Stimulated activated CD4-positive, alpha-beta T cell treated with anti-CD3 and anti-CD28 coated beads, Interleukin-1b, Interleukin-23, amount 100 ng/mL, for 48 hours (primary cell): ENCODE data around the gene CCDC170.
"Not testable (repeated sequence)": the region's sequence is repeated elsewhere in the genome, so short reads cannot be mapped to it uniquely, and the experiment has no call there.

Experiments used
- DNase-seq: peaks from one replicate; pipeline ENCODE4 v3.0.0-alpha.2; 2020

The CCDC170 gene

DNA sequence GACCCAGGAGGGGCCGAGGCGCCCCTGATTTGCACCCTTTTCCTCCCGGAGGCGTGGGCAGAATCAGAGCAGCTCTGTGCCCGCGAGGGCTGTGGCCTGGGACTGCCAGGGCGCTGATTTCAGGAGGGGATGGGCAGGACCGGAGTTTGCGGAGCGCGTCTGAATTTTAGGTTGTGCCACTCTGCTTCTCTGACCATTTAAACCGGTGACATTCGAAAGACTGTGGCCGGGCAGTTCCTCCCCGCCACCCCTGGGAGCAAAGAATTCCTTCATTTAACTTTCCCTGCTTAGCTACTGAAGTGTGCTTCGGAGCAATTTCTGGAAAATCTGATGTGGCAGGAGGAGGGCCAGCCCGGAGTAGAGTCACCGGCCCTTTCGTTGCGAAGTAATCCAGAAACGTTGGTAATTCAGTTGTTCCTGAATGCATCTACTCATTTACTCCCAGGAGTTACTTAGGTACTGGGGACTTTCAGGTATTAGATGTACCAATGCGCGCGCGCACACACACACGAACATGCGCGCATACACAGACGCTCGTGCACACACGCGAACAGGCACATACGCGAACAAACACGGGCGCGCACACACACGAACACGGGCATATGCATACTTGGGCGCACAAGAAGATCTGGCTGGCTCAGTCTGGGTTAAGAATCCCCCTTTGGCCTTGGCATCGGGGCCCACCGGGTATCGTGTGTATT, 568 bp downstream of the CCDC170 start:
- peak; percentile 32 for DNase-seq

DNA sequence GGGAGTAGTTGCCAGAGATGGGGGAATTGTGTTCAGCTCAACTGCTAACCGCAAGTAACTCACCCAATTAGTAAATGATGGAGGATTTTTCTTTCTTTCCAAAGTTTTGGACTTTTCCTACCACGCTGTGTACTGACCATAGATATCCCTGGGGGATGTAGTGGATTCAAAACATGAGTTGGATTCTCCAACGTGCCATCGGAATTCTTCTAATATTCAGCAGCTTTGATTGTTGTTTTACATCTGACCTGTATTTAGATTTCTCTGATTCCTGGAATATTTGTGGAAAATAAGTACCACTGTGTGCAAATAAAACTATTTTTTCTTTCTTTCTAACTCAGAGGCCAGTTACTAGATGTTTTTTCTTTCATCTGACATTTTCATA, 1.1 kb downstream of the CCDC170 start:
- no peak for DNase-seq

DNA sequence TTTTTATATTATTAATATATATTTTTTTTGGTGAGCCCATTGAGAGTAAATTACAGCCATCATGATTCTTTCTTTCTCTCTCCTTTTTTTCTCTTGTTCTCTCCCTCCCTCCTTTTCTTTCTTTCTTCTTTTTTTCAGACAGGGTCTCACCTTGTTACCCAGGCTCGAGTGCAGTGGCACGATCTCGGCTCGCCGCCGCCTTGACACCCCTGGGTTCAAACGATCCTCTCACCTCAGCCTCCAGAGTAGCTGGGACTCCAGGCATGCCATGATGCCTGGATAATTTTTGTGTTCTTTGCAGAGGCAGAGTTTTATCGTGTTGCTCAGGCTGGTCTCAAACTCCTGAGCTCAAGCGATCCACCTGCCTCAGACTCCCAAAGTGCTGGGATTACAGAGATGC, 1.6 kb downstream of the CCDC170 start:
- DNase-seq: no peak

DNA sequence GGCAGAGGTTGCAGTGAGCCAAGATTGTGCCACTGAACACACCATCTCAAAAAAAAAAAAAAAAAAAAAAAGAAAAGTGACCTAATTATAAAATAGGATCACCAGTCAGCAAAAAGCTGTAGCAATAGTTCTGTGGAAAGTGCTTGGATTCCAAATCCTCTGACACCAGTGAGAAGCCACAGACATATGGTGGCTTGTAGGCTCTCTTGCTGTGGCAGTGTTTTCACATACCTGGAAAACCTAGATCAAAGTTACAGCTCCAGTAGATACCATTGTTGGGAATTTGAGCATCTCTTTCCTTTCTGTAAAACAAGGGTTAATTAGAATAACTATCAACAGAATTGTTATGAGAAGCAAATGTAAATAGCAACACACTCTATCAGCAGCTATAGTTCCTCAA, 4.1 kb downstream of the CCDC170 start:
- DNase-seq: no peak

DNA sequence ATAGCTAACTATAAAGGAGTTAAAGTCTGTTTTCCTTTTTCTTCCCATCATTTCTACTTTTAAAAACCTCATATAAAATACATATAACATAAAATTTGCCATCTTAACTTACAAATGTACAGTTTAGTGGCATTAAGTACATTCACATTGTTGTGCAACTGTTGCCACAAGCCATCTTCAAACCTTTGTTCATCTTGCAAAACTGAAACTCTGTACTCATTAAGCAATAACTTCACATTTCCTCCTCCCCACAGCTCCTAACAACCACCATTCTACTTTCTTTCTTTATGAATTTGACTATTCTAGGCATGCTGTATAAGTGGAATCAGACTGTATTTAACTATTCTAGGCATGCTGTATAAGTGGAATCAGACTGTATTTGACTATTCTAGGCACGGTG, 4.5 kb downstream of the CCDC170 start:
- DNase-seq: no peak

DNA sequence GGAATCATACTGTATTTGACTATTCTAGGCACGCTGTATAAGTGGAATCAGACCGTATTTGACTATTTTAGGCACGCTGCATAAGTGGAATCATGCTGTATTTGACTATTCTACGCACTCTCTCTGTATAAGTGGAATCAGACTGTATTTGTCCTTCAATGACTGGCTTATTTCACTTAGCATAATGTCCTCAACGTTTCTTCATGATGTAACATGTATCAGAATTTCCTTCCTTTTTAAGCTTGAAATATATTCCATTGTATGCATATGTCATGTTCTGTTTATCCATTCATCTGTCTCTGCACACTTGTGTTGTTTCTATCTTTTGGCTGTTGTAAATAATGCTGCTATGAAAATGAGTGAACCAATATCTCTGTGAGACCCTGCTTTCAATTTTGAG, 5.7 kb downstream of the CCDC170 start:
- no peak for DNase-seq

DNA sequence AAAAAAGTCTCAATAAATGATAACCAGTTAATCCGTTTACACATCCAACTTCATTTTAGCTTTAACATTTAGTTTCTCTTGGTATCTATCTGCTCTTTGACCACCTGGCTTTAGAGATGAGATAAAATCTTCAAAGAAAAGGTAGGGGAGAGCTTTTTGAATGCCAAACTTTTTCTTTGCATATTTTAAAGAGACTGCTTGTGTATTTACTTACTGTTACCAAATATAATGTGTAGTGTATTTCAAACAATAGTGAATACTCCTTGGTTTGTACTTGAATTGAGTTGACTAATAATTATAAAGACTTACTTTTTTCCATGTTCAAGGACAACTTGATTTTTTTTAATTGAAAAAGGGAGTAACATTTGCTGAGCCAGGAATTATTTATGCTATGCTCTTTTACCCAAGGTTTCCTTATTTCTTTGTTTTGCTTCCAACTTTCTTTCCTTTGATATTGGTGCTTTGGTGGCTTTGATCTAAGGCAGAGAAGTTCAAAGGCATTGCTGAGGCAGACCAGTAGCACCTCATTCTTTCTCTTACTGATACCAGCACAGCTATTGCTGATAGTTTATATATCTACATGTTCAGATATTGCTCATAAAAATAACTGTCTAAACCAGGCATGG, 7.8 kb downstream of the CCDC170 start:
- no peak for DNase-seq

DNA sequence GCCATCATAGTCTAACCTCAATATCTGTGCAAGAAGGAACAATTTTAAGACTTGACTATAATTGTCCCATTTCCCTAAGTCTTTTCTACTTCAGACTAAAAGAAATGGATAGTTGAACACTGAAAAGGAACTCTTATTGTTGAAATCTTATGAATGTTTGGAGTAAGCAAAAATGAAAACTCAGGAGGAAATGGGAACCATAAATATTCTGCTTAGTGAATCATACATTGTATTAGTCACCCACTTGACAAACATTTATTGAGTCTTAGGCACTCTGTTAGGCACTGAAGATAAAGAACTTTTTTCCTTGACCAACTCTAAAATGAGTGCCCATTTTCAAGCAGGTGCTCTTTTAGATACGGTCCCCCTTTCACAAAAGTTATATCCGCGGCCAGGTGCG, 8.7 kb downstream of the CCDC170 start:
- no peak for DNase-seq

DNA sequence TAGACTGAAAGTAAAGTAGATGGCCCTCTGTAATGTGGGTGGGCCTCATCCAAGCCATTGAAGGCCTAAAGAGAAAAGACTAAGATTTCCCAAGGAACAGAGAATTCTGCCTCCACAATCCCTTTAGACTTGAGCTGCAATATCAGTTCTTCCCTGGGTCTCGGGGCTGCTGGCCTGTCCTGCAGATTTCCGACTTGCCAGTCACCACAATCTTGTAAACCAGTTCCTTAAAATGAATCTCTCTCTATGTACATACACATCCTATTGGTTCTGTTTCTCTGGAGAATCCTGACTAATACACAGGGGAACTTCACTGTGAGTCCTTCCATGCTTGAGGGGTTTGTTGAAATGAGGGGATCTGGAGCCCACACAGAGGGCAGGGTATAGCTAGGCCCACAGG, 12.9 kb downstream of the CCDC170 start:
- no peak for DNase-seq

DNA sequence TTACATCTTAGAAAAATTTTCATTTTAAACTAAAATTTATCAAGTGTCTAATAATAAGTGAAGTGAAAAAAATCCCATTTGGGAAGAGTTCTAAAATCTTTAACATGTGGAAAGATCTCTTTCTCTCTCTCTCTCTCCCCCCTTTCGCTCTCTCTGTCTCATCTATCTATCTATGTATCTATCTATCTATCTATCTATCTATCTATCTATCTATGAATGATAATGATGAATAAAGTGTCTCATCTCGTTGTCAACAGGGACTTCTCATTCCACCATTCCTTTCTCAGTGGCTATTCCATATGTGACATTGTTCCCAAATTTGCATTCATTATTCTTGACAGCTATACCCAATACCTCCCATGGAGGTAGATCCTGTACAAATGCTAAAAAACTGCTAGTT, 15.2 kb downstream of the CCDC170 start:
- DNase-seq: no peak

DNA sequence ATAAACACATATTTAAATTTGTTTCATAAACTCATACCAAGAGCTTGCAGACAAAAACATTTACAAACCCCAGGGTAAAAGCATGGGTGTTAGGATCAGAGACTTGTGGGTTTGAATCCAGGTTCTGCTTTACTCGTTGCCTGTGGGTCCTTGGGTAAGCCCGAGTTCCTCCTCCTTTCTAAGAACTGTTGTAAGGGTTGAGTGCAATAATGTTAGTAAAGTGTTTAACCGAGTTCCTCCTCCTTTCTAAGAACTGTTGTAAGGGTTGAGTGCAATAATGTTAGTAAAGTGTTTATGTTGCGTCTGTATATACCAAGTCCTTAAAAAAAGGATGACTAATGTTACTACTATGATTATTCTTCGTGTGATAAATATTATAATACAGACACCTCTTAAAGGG, 18.7 kb downstream of the CCDC170 start:
- DNase-seq: no peak

DNA sequence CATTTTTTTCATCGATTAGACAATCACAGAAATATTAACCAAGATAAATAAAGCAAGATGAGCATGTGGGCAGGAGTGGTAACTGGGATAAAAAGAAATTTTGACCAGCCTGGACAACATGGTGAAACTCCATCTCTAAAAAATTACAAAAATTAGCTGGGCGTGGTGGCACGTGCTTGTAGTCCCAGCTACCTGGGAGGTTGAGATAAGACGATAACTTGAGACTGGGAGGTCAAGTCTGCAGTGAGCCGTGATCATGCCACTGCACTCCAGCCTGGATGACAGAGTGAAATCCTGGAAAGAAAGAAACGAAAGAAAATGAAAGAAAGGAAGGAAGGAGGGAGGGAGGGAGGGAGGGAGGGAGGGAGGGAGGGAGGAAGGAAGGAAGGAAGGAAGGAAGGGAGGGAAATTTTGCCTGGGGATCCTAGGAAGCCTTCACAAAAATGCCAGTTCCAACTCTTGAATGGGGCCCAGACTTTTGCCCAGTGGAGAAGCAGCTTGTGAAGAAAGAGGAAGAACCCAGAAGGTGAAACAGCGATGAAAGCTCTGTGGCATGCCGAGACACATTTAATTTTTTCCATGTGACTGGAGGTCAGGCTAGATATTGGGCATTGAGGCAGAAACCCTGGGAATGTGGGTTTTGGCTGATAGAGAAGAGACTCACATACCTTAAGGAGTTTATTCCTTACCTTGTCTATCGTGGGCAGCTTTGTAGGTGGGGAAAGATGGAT, 20.3 kb downstream of the CCDC170 start:
- DNase-seq: no peak

DNA sequence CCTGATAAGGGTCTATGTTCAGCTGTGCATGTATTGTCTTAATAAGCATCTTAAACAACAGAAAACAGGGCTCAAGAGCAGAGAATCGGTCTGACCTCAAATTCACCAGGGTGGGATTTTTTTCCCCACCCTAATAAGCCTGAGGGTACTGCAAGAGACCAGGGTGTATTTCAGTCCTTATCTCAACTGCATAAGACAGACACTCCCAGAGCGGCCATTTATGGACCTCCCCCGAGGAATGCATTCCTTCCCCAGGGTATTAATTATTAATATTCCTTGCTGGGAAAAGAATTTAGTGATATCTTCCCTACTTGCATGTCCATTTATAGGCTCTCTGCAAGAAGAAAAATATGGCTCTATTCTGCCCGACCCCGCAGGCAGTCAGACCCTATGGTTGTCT, 25.2 kb downstream of the CCDC170 start:
- not testable (repeated sequence) for DNase-seq

DNA sequence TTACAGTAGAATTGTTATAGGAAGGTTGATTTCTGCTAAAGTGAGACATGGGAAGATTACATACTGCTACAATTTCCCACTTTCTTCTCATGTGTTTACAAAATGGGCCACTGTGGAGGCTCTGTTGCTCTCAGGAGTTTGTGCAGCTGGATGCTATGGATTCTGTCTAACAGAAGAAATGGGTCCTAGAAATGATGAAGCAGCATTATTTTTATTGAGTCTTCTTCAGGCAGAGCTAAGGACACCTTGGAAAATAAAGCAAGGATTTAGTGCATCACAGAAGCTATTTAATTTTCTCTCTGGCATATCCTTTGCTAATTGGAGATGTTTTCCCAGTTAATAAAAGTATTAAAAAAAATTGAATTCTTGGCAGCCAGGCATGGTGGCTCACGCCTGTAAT, 29.2 kb downstream of the CCDC170 start:
- DNase-seq: no peak

DNA sequence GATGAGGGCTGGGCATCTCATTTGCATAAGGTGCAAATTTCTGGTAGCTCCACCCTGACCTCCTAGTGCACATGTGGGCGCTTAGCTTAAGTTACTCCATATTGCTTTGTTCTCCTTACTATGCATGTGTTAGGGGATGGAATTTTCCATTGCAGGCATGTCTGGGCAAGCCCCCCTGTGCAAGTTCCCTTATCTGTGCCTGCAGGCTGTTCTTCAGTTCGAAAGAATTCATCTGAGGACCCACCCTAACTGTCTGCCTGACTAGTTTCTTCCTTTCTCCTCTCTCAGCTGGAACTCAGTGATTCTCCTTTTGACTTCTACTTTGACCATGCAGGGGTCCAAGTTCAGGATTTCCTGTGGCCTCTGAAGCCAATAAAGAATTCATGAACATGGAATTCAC, 30.2 kb downstream of the CCDC170 start:
- no peak for DNase-seq

DNA sequence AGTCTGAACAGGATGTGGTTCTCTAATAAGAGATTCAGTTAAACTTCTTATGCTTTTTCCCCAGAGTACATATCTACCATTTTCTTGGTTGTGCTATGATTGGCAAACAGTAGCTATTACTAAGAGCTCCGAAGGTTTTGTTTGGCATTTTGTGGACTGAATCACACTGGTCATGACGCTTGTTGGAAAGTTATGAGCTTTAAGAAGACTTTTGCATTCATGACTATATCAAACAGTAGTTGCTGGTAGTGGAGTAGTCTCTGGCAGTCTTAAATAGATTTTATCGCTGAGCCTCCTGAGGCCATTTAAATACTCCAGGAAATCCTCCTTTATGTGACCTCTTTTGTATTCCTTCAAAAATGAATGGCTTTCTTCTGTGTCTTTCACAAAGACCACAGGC, 40.8 kb downstream of the CCDC170 start:
- no peak for DNase-seq

DNA sequence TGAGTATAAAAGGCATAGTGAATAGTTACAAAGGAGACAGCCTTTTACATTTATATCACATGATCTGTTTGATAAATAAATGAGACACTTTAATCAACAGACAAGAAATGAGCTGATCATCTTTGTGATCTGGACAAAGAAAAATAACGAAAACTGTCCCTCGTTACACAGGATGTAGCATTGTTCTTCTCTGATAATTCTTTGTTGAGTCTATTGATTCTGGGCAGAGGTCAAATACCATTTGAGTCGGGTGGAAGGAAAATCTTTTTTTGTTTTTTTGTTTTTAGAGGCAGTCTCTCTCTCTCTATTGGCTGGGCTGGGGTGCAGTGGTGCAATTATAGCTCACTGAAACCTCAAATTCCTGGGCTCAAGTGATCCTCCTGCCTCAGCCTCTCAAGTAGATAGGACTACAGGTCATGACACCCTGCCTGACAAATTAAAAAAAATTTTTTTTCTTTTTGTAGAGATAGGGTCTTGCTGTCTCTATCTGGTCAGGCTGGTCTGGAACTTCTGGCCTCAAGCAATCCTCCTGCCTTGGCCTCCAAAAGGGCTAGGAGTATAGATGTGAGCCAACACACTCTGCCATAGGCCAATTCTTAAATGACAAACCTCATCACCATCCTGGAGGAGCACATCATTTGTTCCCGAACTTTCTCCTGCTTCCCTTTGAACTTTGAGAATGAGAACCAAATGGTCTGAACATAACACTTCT, 41.8 kb downstream of the CCDC170 start:
- no peak for DNase-seq

DNA sequence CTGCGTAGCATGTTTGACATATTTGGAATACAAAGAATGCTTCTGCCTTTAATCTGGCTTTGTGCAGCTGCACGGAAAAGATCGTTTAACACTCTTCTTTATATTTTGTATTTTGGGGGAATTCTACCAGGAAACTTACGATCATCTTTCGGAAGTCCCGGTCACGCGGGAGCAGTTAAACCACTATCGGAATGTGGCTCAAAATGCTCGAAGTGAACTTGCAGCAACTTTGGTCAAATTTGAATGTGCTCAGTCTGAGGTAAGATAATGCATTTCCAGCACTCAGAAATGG, 42.3 kb downstream of the CCDC170 start:
- DNase-seq: no peak

DNA sequence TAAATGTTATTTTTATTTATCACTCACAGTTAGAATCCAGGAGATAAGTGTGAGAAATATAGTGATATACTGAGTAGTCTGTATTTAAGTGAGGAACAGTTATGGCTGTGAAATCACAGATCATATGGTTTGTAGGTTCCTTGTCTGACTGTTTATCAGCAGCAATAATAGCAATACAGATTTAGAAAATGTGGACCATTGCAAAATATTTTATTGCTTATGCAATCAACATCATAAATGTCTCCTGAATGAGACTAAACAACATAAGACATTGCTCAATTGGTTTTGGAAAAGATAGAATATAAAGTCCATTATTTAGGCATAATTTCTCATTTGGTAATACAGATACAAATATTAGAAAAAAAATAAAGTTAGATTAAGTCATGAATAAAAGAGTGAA, 43.7 kb downstream of the CCDC170 start:
- DNase-seq: no peak

DNA sequence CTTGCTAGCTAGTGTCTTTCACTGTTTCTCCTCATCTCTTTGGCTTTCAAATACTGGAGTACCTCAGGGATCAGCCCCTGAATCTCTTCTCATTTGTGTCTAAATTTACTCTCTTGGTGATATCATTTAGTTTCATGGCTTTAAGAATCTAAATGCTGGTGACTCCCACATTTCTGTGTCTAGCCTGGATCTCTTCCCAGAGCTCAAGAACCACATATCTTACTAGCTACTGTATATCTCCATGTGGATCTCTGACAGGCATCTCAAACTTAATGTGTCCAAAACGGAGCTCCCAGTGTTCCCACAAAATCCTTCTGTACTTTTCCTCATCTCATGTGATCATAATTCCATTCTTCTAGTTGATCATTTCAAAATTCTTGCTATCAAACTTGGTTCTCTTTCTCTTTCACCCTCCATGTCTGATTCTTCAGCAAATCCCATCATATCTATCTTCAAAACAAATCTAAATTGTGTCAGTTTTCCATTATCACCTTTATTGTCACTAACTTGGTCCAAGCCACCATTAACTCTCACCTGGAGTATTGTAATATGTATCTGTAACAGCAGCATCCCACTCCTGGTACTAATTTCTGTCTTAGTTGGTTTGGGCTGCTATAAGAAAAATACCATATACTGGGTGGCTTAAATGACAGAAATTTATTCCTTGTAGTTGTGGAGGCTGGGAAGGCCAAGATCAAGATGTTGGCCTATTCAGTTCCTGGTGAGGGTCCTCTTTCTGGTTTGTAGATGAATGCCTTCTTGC, 45.9 kb downstream of the CCDC170 start:
- DNase-seq: no peak

DNA sequence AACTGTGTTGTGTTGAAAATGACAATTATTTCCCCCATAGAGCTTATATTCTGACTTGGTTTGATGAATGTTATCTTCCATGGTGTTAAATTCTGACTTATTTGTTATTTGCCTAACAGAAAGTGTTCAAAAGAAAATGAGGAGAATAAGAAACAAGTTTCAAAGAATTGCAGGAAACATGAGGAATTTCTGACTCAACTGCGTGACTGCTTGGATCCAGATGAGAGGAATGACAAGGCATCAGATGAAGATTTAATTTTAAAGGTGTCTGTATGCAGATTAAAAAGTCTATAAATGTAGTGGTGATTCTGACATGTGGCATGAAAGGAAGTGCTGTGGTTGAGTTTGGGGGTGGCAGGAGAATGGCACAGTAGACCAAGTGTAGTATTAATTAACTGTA, 50.6 kb downstream of the CCDC170 start:
- no peak for DNase-seq

DNA sequence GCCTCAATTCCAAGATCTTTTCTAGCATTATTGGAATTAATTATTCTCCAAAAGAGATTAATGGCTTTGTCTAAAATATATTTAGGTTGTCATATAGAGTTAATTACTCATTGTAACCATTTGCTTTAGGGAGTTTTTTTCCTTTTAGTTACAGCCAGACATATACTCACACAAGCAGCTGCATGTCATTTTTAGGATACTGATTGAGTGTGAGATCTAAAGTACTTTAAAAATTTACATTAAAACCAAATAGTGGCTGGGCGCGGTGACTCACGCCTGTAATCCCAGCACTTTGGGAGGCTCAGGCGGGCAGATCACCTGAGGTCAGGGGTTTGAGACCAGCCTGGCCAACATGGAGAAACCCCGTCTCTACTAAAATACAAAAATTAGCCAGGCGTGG, 51.1 kb downstream of the CCDC170 start:
- not testable (repeated sequence) for DNase-seq

DNA sequence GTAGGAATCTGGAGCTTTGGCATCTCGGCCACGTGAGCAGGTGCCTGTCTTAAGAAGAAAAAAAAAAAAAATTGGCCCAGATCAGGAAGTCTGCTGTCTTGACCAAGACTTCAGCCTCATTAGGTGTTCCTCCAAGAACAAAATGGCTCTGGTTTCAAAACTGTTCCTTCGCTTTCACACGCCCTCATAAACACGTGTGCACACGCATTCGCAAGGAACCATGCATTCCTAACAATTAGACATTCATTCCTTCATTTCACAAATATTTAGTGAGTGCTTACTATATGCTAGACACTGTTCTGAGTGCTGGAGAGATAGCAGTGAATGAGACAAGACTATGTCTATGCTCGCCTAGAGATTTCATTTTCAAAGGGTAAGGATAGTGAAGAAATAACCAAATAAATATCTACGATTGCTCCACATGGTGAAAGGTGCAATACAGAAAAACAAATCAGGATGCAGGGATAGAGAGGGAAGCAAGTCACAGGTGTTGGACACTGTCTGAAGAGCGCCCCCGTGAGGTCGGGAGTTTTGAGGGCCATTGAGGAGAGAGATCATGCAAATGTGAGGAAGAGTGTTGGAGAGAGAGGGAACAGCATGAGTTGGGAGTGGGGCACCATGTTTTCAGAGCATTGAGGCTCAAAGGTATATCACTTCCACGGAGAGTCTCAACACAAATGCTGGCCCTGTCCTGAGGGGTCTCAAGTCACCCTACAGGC, 53.3 kb downstream of the CCDC170 start:
- no peak for DNase-seq
